Measurements from ENCODE around the gene HMGN4. TPM values are rescaled to one million over a fixed set of nuclear protein-coding genes. Genes with fewer than 3 reads are reported as not detected.

HMGN4 gene
- total and polyA plus RNA-seq, 2 donors, result 62.1 to 110 TPM

GRCh38 chr6:26577720-26578072, 39.5 kb downstream of the HMGN4 start:
- peak overlapping the region in 1 of 2 donors; percentile 26 for H3K4me3 ChIP-seq (ENCODE audit: low read length in 2 of 2)
- H3K27me3 ChIP-seq (ENCODE audit: control insufficient read depth in 2 of 2, insufficient read depth in 1 of 2, low read length in 1 of 2), result peaks cover 23 to 67% of the 10 kb centered on the region in 2 donors
- H3K9me3 ChIP-seq (ENCODE audit: control insufficient read depth in 2 of 2, insufficient read depth in 1 of 2, low read length in 1 of 2), result peaks cover 0 to 2% of the 10 kb centered on the region in 2 donors
- no peaks in the 10 kb centered on the region for H3K36me3 ChIP-seq (ENCODE audit: control insufficient read depth in 2 of 2, insufficient read depth in 2 of 2, low read length in 1 of 2)
- WGBS, result 34% methylated on average over 17 of the region's 17 CpGs
- H3K27ac ChIP-seq (ENCODE audit: low read depth in 1 of 2, low read length in 1 of 2), result no peak overlapping the region
- no peak for DNase-seq (ENCODE audit: low read depth in 6 of 9, low spot score in 9 of 9)
- H3K4me1 ChIP-seq (ENCODE audit: control insufficient read depth in 2 of 2, insufficient read depth in 2 of 2, low read length in 2 of 2), result peaks cover 3 to 7% of the 10 kb centered on the region in 2 donors

DNA sequence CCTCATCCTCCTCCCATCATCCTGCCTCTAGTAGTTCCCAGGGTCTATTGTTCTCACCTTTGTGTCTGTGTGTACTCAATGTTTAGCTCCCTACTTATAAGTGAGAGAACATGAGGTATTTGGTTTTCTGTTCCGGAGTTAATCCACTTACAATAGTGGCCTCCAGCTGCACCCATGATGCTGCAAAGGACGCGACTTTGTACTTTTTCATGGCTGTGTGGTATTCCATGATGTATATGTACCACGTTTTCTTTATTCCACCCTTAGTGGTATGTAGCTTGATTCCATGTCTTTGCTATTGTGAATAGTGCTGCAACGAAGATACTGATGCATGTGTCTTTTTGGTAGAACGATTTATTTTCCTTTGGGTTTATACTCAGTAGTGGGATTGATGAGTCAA, 40.1 kb downstream of the HMGN4 start:
- 89% methylated on average over 6 of the region's 6 CpGs for WGBS
- Histone ChIP-seq H3K36me3 (ENCODE audit: control insufficient read depth in 2 of 2, insufficient read depth in 2 of 2, low read length in 1 of 2) (no peaks in the 10 kb centered on the region), H3K4me3 (ENCODE audit: low read length in 2 of 2) (no peak overlapping the region), H3K27me3 (ENCODE audit: control insufficient read depth in 2 of 2, insufficient read depth in 1 of 2, low read length in 1 of 2) (peaks cover 23 to 68% of the 10 kb centered on the region in 2 donors), H3K9me3 (ENCODE audit: control insufficient read depth in 2 of 2, insufficient read depth in 1 of 2, low read length in 1 of 2) (peaks cover 0 to 2% of the 10 kb centered on the region in 2 donors), H3K27ac (ENCODE audit: low read depth in 1 of 2, low read length in 1 of 2) (no peak overlapping the region), H3K4me1 (ENCODE audit: control insufficient read depth in 2 of 2, insufficient read depth in 2 of 2, low read length in 2 of 2) (peaks cover 3 to 7% of the 10 kb centered on the region in 2 donors)
- no peak for DNase-seq (ENCODE audit: low read depth in 6 of 9, low spot score in 9 of 9)

DNA sequence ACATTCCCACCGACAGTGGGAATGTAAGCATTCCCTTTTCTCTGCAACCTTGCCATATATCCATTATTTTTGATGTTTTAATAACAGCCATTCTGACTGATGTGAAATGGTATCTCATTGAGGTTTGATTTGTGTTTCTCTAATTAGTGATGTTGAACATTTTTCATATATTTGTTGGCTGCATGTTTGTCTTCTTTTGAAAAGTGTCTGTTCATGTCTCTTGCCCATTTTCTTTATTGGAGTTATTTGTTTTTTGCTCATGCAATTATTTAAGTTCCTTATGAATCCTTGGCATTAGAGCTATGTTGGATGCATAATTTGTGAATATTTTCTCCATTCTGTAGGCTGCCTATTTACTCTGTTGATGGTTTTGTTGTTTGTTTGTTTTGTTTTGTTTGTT, 40.6 kb downstream of the HMGN4 start:
- Histone ChIP-seq H3K27ac (ENCODE audit: low read depth in 1 of 2, low read length in 1 of 2) (no peak overlapping the region), H3K9me3 (ENCODE audit: control insufficient read depth in 2 of 2, insufficient read depth in 1 of 2, low read length in 1 of 2) (peaks cover 0 to 2% of the 10 kb centered on the region in 2 donors), H3K4me3 (ENCODE audit: low read length in 2 of 2) (no peak overlapping the region), H3K36me3 (ENCODE audit: control insufficient read depth in 2 of 2, insufficient read depth in 2 of 2, low read length in 1 of 2) (no peaks in the 10 kb centered on the region), H3K27me3 (ENCODE audit: control insufficient read depth in 2 of 2, insufficient read depth in 1 of 2, low read length in 1 of 2) (peaks cover 23 to 67% of the 10 kb centered on the region in 2 donors), H3K4me1 (ENCODE audit: control insufficient read depth in 2 of 2, insufficient read depth in 2 of 2, low read length in 2 of 2) (peaks cover 3 to 7% of the 10 kb centered on the region in 2 donors)
- DNase-seq (ENCODE audit: low read depth in 6 of 9, low spot score in 9 of 9), result no peak
- 98% methylated on average over 1 of the region's 1 CpG for WGBS

DNA sequence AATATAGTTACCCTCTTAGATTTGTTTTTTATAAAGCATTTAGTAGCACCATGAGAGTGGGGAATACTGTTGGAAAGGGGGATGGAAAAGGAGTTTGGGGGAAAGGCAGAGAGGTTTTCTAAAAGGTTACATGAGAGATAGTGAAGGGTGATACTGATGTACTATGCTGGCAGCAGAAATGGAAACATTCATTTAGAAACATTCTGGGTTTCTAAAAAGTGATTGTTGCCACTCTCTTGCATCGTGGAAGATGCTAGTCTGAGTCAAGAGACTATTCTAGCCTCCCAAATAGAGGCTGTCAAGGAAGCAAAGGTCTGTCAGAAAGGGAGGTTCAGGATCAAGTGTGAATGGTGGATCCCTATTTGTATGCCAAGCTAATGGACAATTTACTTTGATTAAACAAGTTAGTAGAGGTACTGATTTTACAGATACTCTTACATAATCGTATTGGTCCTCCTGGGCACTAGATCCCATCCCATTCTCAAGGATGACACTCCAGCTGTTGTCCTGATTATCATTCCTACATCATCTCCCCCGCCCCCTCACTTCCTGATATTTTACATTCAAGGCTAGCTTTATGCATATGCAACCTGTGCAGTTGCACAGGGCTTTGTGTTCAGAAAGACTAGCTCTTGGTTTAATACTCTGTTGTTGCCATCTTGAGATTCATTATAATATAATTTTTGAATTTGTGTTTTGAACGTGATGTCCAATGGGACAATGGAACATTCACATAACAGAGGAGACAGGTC, 43.2 kb downstream of the HMGN4 start:
- Histone ChIP-seq H3K36me3 (ENCODE audit: control insufficient read depth in 2 of 2, insufficient read depth in 2 of 2, low read length in 1 of 2) (no peaks in the 10 kb centered on the region), H3K4me3 (ENCODE audit: low read length in 2 of 2) (no peak overlapping the region), H3K27me3 (ENCODE audit: control insufficient read depth in 2 of 2, insufficient read depth in 1 of 2, low read length in 1 of 2) (peaks cover 16 to 50% of the 10 kb centered on the region in 2 donors), H3K9me3 (ENCODE audit: control insufficient read depth in 2 of 2, insufficient read depth in 1 of 2, low read length in 1 of 2) (peaks cover 0 to 2% of the 10 kb centered on the region in 2 donors), H3K4me1 (ENCODE audit: control insufficient read depth in 2 of 2, insufficient read depth in 2 of 2, low read length in 2 of 2) (peaks cover 3 to 7% of the 10 kb centered on the region in 2 donors), H3K27ac (ENCODE audit: low read depth in 1 of 2, low read length in 1 of 2) (no peak overlapping the region)
- WGBS, result 75% methylated on average over 4 of the region's 4 CpGs
- no peak for DNase-seq (ENCODE audit: low read depth in 6 of 9, low spot score in 9 of 9)

DNA sequence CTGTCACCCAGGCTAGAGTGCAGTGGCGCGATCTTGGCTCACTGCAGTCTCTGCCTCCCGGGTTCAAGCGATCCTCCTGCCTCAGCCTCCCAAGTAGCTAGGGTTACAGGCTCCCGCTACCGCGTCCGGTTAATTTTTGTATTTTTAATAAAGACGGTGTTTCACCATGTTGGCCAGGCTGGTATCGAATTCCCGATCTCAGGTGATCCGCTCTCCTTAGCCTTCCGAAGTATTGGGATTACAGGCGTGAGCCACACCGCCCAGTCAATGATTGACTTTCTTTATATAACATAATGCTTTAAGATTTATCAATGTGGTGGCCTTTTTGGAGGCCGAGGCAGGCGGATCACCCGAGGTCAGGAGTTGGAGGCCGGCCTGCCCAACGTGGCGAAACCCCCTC, 50.8 kb downstream of the HMGN4 start:
- Histone ChIP-seq H3K27ac (ENCODE audit: low read depth in 1 of 2, low read length in 1 of 2) (no peak overlapping the region), H3K4me3 (ENCODE audit: low read length in 2 of 2) (no peak overlapping the region), H3K4me1 (ENCODE audit: control insufficient read depth in 2 of 2, insufficient read depth in 2 of 2, low read length in 2 of 2) (no peaks in the 10 kb centered on the region), H3K27me3 (ENCODE audit: control insufficient read depth in 2 of 2, insufficient read depth in 1 of 2, low read length in 1 of 2) (peaks cover 13 to 44% of the 10 kb centered on the region in 2 donors), H3K9me3 (ENCODE audit: control insufficient read depth in 2 of 2, insufficient read depth in 1 of 2, low read length in 1 of 2) (no peaks in the 10 kb centered on the region), H3K36me3 (ENCODE audit: control insufficient read depth in 2 of 2, insufficient read depth in 2 of 2, low read length in 1 of 2) (no peaks in the 10 kb centered on the region)
- WGBS, result 93% methylated on average over 21 of the region's 21 CpGs
- DNase-seq (ENCODE audit: low read depth in 6 of 9, low spot score in 9 of 9), result no peak

GRCh38 chr6:26592649-26593048, 54.5 kb downstream of the HMGN4 start:
- Histone ChIP-seq H3K27ac (ENCODE audit: low read depth in 1 of 2, low read length in 1 of 2) (no peak overlapping the region), H3K9me3 (ENCODE audit: control insufficient read depth in 2 of 2, insufficient read depth in 1 of 2, low read length in 1 of 2) (no peaks in the 10 kb centered on the region), H3K4me1 (ENCODE audit: control insufficient read depth in 2 of 2, insufficient read depth in 2 of 2, low read length in 2 of 2) (peaks cover 2 to 9% of the 10 kb centered on the region in 2 donors), H3K4me3 (ENCODE audit: low read length in 2 of 2) (no peak overlapping the region), H3K27me3 (ENCODE audit: control insufficient read depth in 2 of 2, insufficient read depth in 1 of 2, low read length in 1 of 2) (peaks cover 25 to 57% of the 10 kb centered on the region in 2 donors), H3K36me3 (ENCODE audit: control insufficient read depth in 2 of 2, insufficient read depth in 2 of 2, low read length in 1 of 2) (peaks cover 0 to under 1% of the 10 kb centered on the region in 2 donors)
- 60% methylated on average over 4 of the region's 4 CpGs for WGBS
- DNase-seq (ENCODE audit: low read depth in 6 of 9, low spot score in 9 of 9), result no peak

GRCh38 chr6:26593278-26594130, 55.3 kb downstream of the HMGN4 start:
- peaks cover 25 to 57% of the 10 kb centered on the region in 2 donors for H3K27me3 ChIP-seq (ENCODE audit: control insufficient read depth in 2 of 2, insufficient read depth in 1 of 2, low read length in 1 of 2)
- no peak for DNase-seq (ENCODE audit: low read depth in 6 of 9, low spot score in 9 of 9)
- no peak overlapping the region for H3K4me3 ChIP-seq (ENCODE audit: low read length in 2 of 2)
- peaks cover 6 to 9% of the 10 kb centered on the region in 2 donors for H3K36me3 ChIP-seq (ENCODE audit: control insufficient read depth in 2 of 2, insufficient read depth in 2 of 2, low read length in 1 of 2)
- 41% methylated on average over 20 of the region's 20 CpGs for WGBS
- peaks cover 4 to 17% of the 10 kb centered on the region in 2 donors for H3K4me1 ChIP-seq (ENCODE audit: control insufficient read depth in 2 of 2, insufficient read depth in 2 of 2, low read length in 2 of 2)
- H3K9me3 ChIP-seq (ENCODE audit: control insufficient read depth in 2 of 2, insufficient read depth in 1 of 2, low read length in 1 of 2), result no peaks in the 10 kb centered on the region
- no peak overlapping the region for H3K27ac ChIP-seq (ENCODE audit: low read depth in 1 of 2, low read length in 1 of 2)

GRCh38 chr6:26594131-26594498, 55.9 kb downstream of the HMGN4 start:
- Histone ChIP-seq H3K4me1 (ENCODE audit: control insufficient read depth in 2 of 2, insufficient read depth in 2 of 2, low read length in 2 of 2) (peaks cover 4 to 17% of the 10 kb centered on the region in 2 donors), H3K36me3 (ENCODE audit: control insufficient read depth in 2 of 2, insufficient read depth in 2 of 2, low read length in 1 of 2) (peaks cover 10 to 15% of the 10 kb centered on the region in 2 donors), H3K9me3 (ENCODE audit: control insufficient read depth in 2 of 2, insufficient read depth in 1 of 2, low read length in 1 of 2) (no peaks in the 10 kb centered on the region), H3K27ac (ENCODE audit: low read depth in 1 of 2, low read length in 1 of 2) (no peak overlapping the region), H3K27me3 (ENCODE audit: control insufficient read depth in 2 of 2, insufficient read depth in 1 of 2, low read length in 1 of 2) (peaks cover 25 to 55% of the 10 kb centered on the region in 2 donors), H3K4me3 (ENCODE audit: low read length in 2 of 2) (no peak overlapping the region)
- DNase-seq (ENCODE audit: low read depth in 6 of 9, low spot score in 9 of 9), result no peak
- 34% methylated on average over 6 of the region's 6 CpGs for WGBS

All from thymus (tissue), 11 donors.